Mucosa of stomach (tissue), 1 donor: ENCODE measurements around the gene ATP6AP1.

Experiments
- H3K27me3 ChIP-seq: one replicate; pipeline ENCODE4 v1.7.0; 2013; ENCODE audit warnings: mild to moderate bottlenecking, low read length; ENCODE audit not compliant: control insufficient read depth, insufficient read depth
- H3K36me3 ChIP-seq: one replicate; pipeline ENCODE4 v1.7.0; 2013; ENCODE audit warnings: low read length; ENCODE audit not compliant: control insufficient read depth, insufficient read depth
- H3K4me1 ChIP-seq: one replicate; pipeline ENCODE4 v1.7.0; 2013; ENCODE audit warnings: mild to moderate bottlenecking, low read length; ENCODE audit not compliant: control insufficient read depth, insufficient read depth
- H3K4me3 ChIP-seq: one replicate; pipeline ENCODE4 v1.7.0; 2013; ENCODE audit warnings: low read length
- H3K9ac ChIP-seq: one replicate; pipeline ENCODE4 v1.7.0; 2013; ENCODE audit warnings: mild to moderate bottlenecking, low read length, moderate library complexity
- H3K9me3 ChIP-seq: one replicate; pipeline ENCODE4 v1.7.0; 2013; ENCODE audit warnings: mild to moderate bottlenecking, low read length, moderate library complexity; ENCODE audit not compliant: control insufficient read depth
- donor health status: Pancreatic carcinoma.

Gene ATP6AP1

GRCh38 chrX:154472685-154473632 is 44.5 kb downstream of the ATP6AP1 start:
- Histone ChIP-seq H3K36me3 (no peaks in the 10 kb centered on the region), H3K4me1 (peaks cover 5% of the 10 kb centered on the region), H3K4me3 (no peak overlapping the region), H3K27me3 (no peaks in the 10 kb centered on the region), H3K9me3 (no peaks in the 10 kb centered on the region), H3K9ac (no peak overlapping the region)

- H3K27me3 ChIP-seq, result no peaks in the 10 kb centered on the region
- peaks cover 7% of the 10 kb centered on the region for H3K4me1 ChIP-seq
- H3K4me3 ChIP-seq, result no peak overlapping the region
- H3K9ac ChIP-seq, result no peak overlapping the region
- H3K36me3 ChIP-seq, result no peaks in the 10 kb centered on the region
- no peaks in the 10 kb centered on the region for H3K9me3 ChIP-seq
Observed at GRCh38 chrX:154473683-154474082, 45.2 kb downstream of the ATP6AP1 start.

DNA sequence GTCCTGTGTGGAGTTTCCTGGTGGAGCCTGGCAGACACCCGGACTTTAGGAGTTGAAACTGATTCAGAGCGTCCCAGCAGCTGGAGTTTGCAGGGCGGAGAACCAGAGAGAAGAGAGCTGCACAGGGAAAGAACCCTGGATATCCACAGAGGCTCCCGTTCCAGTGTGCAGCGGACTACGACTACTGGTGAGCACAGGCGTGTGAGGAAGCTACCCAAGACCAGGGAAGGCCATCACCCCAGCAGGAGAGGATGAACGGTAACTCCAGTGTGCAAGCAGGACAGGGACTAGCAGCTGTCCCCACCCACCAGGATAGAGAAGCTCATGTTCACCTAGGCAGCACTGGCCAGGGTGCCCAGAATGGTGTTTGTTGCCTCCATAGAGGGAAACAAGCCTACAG is 48.3 kb downstream of the ATP6AP1 start:
- Histone ChIP-seq H3K36me3 (no peaks in the 10 kb centered on the region), H3K27me3 (no peaks in the 10 kb centered on the region), H3K9ac (no peak overlapping the region), H3K9me3 (no peaks in the 10 kb centered on the region), H3K4me1 (peaks cover 11% of the 10 kb centered on the region), H3K4me3 (no peak overlapping the region)

DNA sequence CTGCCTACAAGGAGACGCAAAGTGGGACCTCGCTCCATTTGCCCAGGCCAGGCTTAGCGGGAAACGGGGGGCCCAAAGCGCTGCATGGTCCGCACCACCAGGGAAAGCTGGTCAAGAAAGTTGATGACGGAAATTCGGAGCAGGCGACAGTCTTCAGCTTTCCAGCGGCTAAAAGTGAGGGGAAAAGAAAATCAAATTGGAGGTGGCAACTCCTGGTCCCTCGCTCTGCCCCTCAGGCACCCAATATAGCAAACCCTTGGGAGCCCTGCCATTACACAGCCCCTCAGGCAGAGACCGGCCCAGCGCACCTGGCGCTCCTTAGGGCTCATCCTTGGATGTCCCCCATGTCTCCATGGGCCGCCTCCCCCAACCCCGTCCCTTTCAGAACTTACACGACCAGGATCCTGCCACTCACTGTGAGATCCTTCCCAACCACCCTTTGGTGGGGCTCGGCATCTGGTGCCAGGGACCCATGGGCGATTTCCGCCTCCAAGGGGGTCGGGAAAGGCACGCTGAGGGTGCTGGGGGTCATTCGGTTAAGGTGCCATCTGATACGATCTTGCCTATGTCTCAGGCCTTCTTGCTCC is 49.5 kb downstream of the ATP6AP1 start:
- H3K36me3 ChIP-seq, result no peaks in the 10 kb centered on the region
- peaks cover 6% of the 10 kb centered on the region for H3K4me1 ChIP-seq
- H3K27me3 ChIP-seq, result no peaks in the 10 kb centered on the region
- peak overlapping the region; percentile 34 for H3K9ac ChIP-seq
- H3K4me3 ChIP-seq, result no peak overlapping the region
- no peaks in the 10 kb centered on the region for H3K9me3 ChIP-seq

DNA sequence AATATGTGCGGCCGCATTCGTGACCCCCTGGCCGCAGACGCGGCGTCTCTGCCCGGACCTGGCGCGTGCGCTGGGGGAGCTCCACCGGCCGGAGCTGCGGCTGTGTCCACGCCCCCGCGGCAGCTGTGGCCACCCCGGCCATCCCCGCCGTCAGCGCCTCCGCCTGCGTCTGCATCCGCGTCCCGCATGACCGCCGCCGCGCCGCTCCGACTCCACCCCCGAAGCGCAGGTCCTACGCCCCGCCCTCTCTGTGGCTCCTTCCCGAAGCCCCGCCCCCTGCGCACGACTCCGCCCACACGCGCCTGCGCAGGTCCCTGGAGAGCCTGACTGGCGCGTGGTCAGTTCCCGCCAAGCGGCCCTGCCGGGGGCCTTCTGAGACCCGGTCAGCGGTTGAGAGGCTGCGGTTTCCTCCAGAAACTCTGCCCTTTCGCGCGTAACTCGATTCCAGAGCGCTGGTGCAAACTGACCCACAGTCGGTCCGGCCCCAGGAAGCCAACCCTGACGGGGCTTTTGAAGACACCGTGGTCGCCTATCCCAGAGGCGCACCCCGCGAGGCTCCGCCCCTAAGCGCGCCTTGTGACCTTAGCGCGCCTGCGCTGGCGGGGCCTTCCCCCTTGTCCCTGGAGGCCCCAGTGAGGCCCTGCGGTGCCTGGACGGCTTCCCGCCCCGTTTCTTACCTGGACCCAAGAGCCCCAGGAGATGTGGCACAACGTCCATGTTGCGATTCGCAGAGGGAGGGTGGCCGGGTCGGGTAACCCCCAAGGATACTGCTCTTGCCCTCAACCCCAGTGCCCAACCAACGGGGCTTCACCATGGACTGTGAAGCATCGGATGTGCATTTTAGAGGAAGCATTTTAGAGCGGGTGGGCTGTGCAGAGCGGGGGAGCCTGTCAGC is 50.5 kb downstream of the ATP6AP1 start, which contains the start of gene LAGE3:
Gene LAGE3 (minus strand): TSS at position 554 of the 895 bp plus-strand sequence. CDS start 366 bp downstream, at position 188.
- no peaks in the 10 kb centered on the region for H3K9me3 ChIP-seq
- H3K27me3 ChIP-seq, result no peaks in the 10 kb centered on the region
- peak within 1 kb of the TSS; percentile 36 for H3K4me3 ChIP-seq
- peaks cover 7% of the 10 kb centered on the region for H3K4me1 ChIP-seq
- H3K9ac ChIP-seq, result peak within 1 kb of the TSS; percentile 37
- no peaks in the 10 kb centered on the region for H3K36me3 ChIP-seq

GRCh38 chrX:154481195-154481594 is 52.7 kb downstream of the ATP6AP1 start:
- H3K27me3 ChIP-seq, result no peaks in the 10 kb centered on the region
- no peak overlapping the region for H3K9ac ChIP-seq

DNA sequence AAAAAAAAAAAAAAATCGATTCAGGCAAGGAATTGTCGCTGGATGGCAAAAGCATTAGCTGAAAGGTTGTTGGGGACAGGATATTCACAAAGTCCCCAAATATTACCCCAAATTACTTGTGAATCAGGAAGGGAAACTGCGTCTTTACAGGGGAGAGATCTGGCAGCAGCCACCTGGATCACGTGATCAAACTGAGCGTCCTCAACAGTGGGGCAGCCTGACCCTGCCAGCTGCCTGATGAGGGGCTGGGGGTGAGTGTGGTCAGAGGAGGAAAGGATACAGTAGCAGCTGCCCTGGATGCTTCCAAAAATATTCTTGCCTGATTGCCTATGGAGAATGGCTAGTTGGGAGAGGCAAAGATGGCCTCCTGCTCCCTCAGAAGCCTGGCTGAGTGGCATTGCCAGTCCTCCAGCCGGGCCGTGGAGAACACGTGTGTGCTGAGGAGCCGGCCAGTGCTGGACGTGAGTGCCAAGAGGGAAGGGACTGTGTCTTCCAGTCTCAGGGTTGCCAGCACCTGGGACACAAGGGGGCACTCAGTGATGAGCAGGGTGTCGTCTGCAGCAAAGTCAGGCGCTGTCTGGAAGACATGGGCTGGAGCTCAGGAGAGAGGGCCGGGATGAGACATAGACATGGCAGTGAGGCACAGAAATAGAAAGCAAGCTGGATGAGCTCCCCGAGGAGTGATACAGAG is 53.6 kb downstream of the ATP6AP1 start:
- H3K4me1 ChIP-seq, result peaks cover 25% of the 10 kb centered on the region
- no peaks in the 10 kb centered on the region for H3K27me3 ChIP-seq
- no peak overlapping the region for H3K4me3 ChIP-seq
- no peaks in the 10 kb centered on the region for H3K36me3 ChIP-seq
- H3K9me3 ChIP-seq, result no peaks in the 10 kb centered on the region
- H3K9ac ChIP-seq, result no peak overlapping the region

More at GRCh38 chrX:154481195-154481594, 52.7 kb downstream of the ATP6AP1 start:
- Histone ChIP-seq H3K9me3 (no peaks in the 10 kb centered on the region), H3K36me3 (no peaks in the 10 kb centered on the region), H3K4me1 (peaks cover 25% of the 10 kb centered on the region), H3K4me3 (no peak overlapping the region)

- H3K4me1 ChIP-seq, result peaks cover 25% of the 10 kb centered on the region
Observed at GRCh38 chrX:154482786-154483185, 54.3 kb downstream of the ATP6AP1 start.

GRCh38 chrX:154483325-154483724 is 54.8 kb downstream of the ATP6AP1 start:
- H3K9me3 ChIP-seq, result no peaks in the 10 kb centered on the region
- no peaks in the 10 kb centered on the region for H3K36me3 ChIP-seq
- H3K27me3 ChIP-seq, result no peaks in the 10 kb centered on the region
- H3K9ac ChIP-seq, result no peak overlapping the region
- peaks cover 23% of the 10 kb centered on the region for H3K4me1 ChIP-seq
- H3K4me3 ChIP-seq, result no peak overlapping the region

More at GRCh38 chrX:154482786-154483185, 54.3 kb downstream of the ATP6AP1 start:
- H3K27me3 ChIP-seq, result no peaks in the 10 kb centered on the region
- no peak overlapping the region for H3K9ac ChIP-seq
- no peaks in the 10 kb centered on the region for H3K9me3 ChIP-seq
- no peak overlapping the region for H3K4me3 ChIP-seq
- H3K36me3 ChIP-seq, result no peaks in the 10 kb centered on the region

GRCh38 chrX:154484255-154485149 is 56.0 kb downstream of the ATP6AP1 start:
- H3K27me3 ChIP-seq, result no peaks in the 10 kb centered on the region
- H3K4me1 ChIP-seq, result peaks cover 25% of the 10 kb centered on the region
- no peaks in the 10 kb centered on the region for H3K9me3 ChIP-seq
- no peak overlapping the region for H3K4me3 ChIP-seq
- no peak overlapping the region for H3K9ac ChIP-seq
- no peaks in the 10 kb centered on the region for H3K36me3 ChIP-seq
